Esophagus muscularis mucosa (tissue), 4 donors: ENCODE results near the gene RENBP.

Source experiments
- CTCF ChIP-seq, 3 experiments: fragments of 200-600 bp in 2 of 3; fragments of 450-650 bp in 1 of 3; sonication (generic) in 2 of 3; IDR thresholded peaks; one replicate each; pipeline ENCODE4 v1.5.1; 2017 to 2019; ENCODE audit warnings: antibody characterized with exemption in 3 of 3, mild to moderate bottlenecking in 2 of 3, moderate library complexity in 1 of 3
- EP300 ChIP-seq: sonication (generic); formaldehyde crosslinking; IDR thresholded peaks from one replicate; pipeline ENCODE4 v1.6.1; 2017; ENCODE audit warnings: antibody characterized with exemption
- POLR2A ChIP-seq: fragments of 450-650 bp; IDR thresholded peaks from one replicate; pipeline ENCODE4 v1.6.1; 2017; ENCODE audit warnings: antibody characterized with exemption, moderate library complexity, mild to moderate bottlenecking, low read depth
- POLR2AphosphoS5 ChIP-seq, 2 donors: sonication (generic); formaldehyde crosslinking; IDR thresholded peaks; one replicate each; pipeline ENCODE4 v1.6.1; 2017; ENCODE audit warnings: antibody characterized with exemption in 2 of 2

DNA sequence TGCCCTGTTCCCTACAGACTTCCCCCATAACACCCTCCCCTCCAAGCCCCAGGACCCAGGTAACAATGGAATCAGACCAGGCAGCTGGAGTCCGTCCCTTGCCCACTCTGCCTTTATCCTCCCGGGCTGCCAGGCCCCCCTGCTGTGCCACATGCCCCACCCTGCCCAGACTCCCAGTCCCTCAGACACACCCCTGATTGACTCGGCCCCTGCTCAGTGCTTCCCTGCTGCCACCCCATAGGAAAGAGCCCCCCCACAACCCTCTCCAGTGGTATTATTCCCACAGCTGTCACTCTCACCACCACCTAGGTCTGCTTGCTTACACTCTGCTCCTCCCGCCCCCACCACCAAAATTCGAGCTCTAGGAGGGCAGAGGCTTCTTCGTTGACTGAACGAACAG is 4.9 kb downstream of the RENBP start:
- TF ChIP-seq CTCF (IDR thresholded peaks at IDR 0.05), result no peak
- no peak for TF ChIP-seq POLR2AphosphoS5 (IDR thresholded peaks at IDR 0.05)
- no peak for TF ChIP-seq EP300
- no peak for TF ChIP-seq POLR2A
